HG03469 (cell line): ENCODE measurements around the gene PAOX.
A peak's percentile ranks its signal among the peaks of the same experiment; 100 is the strongest.

Experiments
- ATAC-seq: cut with Tn5 transposase; IDR thresholded peaks from one replicate; pipeline ENCODE4 v1.9.1; 2021; ENCODE audit warnings: mild to moderate bottlenecking, moderate library complexity, moderate number of reproducible peaks; ENCODE audit not compliant: unreplicated experiment

PAOX gene

GRCh38 chr10:133379152-133379800 lies at the start of gene PAOX:
TSS of gene PAOX (plus strand) at chr10:133379262. CDS start at chr10:133379317, 55 bp downstream.
- ATAC-seq, result no peak

GRCh38 chr10:133329491-133330202 lies 49.4 kb upstream of the PAOX start:
- peak; percentile 65 for ATAC-seq

GRCh38 chr10:133332936-133333699 lies 45.9 kb upstream of the PAOX start:
- ATAC-seq, result no peak

- ATAC-seq, result no peak
Measured at GRCh38 chr10:133334503-133335245, 44.4 kb upstream of the PAOX start.

DNA sequence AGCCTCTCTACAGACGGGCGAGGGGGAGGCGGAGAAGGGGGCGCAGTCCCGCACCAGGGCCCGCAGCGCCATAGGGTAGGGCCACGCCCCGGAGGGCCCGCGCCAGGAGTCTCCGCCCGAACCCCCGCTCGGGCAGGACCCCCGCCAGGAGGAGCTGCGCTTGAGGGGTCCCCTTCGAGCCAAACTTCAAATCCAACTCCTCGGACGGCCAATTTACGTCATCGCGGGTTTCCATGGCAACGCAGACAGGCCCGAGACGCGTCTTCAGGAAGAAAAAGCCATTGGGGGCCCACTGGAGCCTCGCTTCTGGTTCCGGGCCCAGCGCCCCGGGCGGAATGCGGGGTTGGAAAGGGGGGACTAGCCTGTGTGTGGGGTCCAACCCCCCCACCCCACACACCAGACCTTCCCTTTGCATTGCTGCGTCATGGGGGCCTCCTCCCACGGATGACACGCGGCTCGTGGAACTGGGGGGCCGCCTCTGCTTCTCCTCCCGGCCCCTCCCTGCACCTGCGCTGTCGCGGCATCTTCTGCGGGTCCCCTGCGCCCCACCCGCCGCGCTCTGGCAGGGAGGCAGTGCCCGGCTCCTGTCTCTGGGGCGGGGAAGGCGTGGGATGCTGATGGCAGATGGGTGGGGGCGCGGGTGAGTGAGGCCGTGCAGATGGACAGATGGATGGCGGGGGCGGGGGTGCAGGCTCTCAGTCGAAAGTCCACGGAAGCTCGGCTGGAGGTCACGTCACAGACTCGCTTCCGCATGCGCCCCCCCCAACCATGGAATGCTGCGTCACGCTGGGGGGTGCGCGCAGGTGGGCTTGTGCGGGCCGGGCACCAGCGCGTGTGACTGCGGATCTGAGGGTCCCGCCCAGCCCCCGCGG lies 43.6 kb upstream of the PAOX start:
- no peak for ATAC-seq

DNA sequence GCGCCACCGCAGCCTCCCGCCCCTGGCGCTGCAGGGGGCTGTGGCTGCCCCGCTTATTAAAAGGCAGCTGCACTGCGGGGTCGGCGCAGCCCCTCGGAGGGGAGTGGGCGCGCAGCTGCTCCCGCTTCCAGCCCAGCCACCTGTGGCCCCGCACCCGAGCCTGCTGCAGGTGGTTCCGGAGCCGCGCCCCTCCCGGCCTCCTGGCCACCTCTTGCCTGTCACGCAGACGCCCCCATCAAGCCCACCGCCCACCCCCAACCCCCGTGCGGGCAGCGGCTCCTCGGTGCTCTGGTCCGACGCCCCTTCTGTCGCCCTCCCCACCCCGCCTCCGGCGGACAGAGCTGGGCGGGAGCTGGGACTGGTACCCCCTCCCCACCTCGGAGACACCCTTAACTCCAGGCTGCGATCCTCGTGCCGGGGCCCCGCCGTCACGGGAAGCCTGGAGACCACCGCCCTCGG lies 42.9 kb upstream of the PAOX start:
- ATAC-seq, result no peak

- no peak for ATAC-seq
Measured at GRCh38 chr10:133336577-133337369, 42.3 kb upstream of the PAOX start, which contains the start of gene CALY. TSS of gene CALY (minus strand) at chr10:133336896. CDS start at chr10:133328989, 7,907 bp downstream.

- no peak for ATAC-seq
Measured at GRCh38 chr10:133337370-133337725, 41.7 kb upstream of the PAOX start.

- no peak for ATAC-seq
Measured at GRCh38 chr10:133338080-133339071, 40.7 kb upstream of the PAOX start.

- ATAC-seq, result no peak
Measured at GRCh38 chr10:133339708-133340380, 39.2 kb upstream of the PAOX start.

GRCh38 chr10:133341983-133342382 lies 37.1 kb upstream of the PAOX start:
- no peak for ATAC-seq

GRCh38 chr10:133342942-133343341 lies 36.1 kb upstream of the PAOX start:
- ATAC-seq, result no peak

GRCh38 chr10:133343558-133343957 lies 35.5 kb upstream of the PAOX start:
- ATAC-seq, result no peak

GRCh38 chr10:133344236-133344635 lies 34.8 kb upstream of the PAOX start:
- no peak for ATAC-seq

GRCh38 chr10:133346413-133346812 lies 32.6 kb upstream of the PAOX start:
- no peak for ATAC-seq

- ATAC-seq, result no peak
Measured at GRCh38 chr10:133347710-133348517, 31.1 kb upstream of the PAOX start.

DNA sequence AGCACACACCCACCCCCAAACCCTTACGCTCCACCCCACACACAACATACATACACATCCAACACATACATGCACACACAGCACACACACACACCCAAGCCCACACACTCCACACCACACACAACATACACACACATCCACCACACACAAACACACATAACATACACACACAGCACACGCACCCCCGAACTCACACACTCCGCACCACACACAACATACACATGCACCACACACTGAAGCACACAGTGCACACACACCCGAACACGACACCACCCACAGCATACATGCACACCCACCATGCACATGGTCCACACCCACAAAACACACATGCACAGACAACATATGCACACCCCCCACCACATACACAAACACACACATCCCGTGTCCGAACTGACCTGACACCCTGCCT lies 29.9 kb upstream of the PAOX start:
- no peak for ATAC-seq
